ENCODE data around the gene PLAAT2. TPM values are rescaled to one million over a fixed set of nuclear protein-coding genes. Genes with fewer than 3 reads are reported as not detected.

Gene PLAAT2
- total and polyA plus RNA-seq, 10 of the 15 experiments (the other 5 are each of a cell fraction or from before 2014, with no cell fraction given) = 4.6 to 25.9 (median 8.6) TPM

DNA sequence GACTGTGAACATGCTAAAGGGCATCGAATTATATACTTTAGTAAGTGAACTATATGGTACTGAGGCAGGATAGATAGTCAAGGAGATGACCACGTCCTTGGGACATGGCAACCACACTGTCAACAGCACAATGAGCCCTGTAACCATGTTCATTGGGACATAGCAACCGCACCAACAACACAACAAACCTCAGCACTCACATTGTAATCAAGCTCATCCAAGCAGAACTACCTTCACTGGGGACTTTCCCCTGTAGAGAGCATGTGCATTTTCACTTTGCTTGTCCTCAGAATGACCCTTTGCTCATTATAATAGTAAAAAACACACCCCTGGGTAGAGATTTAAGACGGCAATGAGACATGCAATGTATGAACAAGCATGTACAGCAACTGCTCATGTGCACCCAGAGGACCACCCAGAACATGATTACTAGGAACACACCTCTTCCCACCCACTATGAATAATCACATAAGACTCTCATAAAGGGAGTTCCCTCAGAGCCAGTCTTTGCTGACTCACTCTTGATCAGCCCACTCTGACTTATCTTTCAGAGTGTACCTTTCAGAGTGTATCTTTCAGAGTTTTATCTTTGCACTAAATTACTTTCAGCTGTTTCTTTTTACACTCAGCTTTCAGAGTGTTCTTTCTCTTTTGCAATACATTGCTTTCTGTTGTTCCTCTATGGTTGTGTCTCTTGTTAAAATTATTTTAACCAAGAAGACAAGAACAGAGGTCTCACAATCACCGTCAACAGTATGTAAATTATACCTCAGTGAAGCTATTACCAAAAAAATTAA lies 4.1 kb upstream of the PLAAT2 start (continued):
- TF ChIP-seq HDAC2 (IDR thresholded peaks at IDR 0.05) (no peak), BRCA1 (IDR thresholded peaks at IDR 0.05; ENCODE audit: low read depth, low read length) (no peak), HCFC1 (IDR thresholded peaks at IDR 0.05; ENCODE audit: low read length) (no peak), EGR1 (IDR thresholded peaks at IDR 0.05; ENCODE audit: borderline replicate concordance in 1 of 2, low read depth in 2 of 2, low read length in 2 of 2) (no peak), RAD21 (IDR thresholded peaks at IDR 0.05; ENCODE audit: insufficient read depth, low read depth, low read length) (no peak), ZNF384 (IDR thresholded peaks at IDR 0.05; ENCODE audit: borderline replicate concordance, low read depth, low read length) (no peak), SPI1 (IDR thresholded peaks at IDR 0.05; ENCODE audit: borderline replicate concordance, insufficient read depth, low read depth, low read length) (no peak), TCF12 (IDR thresholded peaks at IDR 0.05; ENCODE audit: low read depth, low read length) (0 out of 2 replicates have a peak, but pooled peaks have one; percentile 37), FOXK2 (IDR thresholded peaks at IDR 0.05) (peak; percentile 91), CREB1 (IDR thresholded peaks at IDR 0.05; ENCODE audit: low read depth) (no peak), WRNIP1 (IDR thresholded peaks at IDR 0.05; ENCODE audit: borderline replicate concordance, low read depth, low read length) (no peak), BHLHE40 (IDR thresholded peaks at IDR 0.05; ENCODE audit: borderline replicate concordance in 1 of 2, low read depth in 2 of 2, low read length in 1 of 2) (peak; percentile 88 to 90), RUNX3 (IDR thresholded peaks at IDR 0.05; ENCODE audit: low read length) (peak; percentile 86), CBFB (IDR thresholded peaks at IDR 0.05; ENCODE audit: low read depth) (peak; percentile 72; the same call in 1 of the 2 replicates), NRF1 (conservative IDR thresholded peaks at IDR 0.05; ENCODE audit: low read depth, low read length) (no peak), BCL11A (IDR thresholded peaks at IDR 0.05; ENCODE audit: low read depth, low read length) (peak; percentile 76), JUNB (IDR thresholded peaks at IDR 0.05) (peak; percentile 71), IKZF2 (IDR thresholded peaks at IDR 0.05) (peak; percentile 78 to 79), BMI1 (IDR thresholded peaks at IDR 0.05; ENCODE audit: borderline replicate concordance) (peak; percentile 91), PAX8 (IDR thresholded peaks at IDR 0.05) (peak; percentile 88), NR2F1 (conservative IDR thresholded peaks at IDR 0.05) (no peak), JUND (IDR thresholded peaks at IDR 0.05; ENCODE audit: low read depth, low read length) (0 out of 2 replicates have a peak, but pooled peaks have one; percentile 28), POLR2AphosphoS5 (IDR thresholded peaks at IDR 0.05; ENCODE audit: low read length) (peak; percentile 58), ZNF217 (IDR thresholded peaks at IDR 0.05) (no peak), SMAD1 (IDR thresholded peaks at IDR 0.05; ENCODE audit: low read depth, partially characterized antibody) (peak; percentile 94)
- TF ChIP-seq, protein P1, sequence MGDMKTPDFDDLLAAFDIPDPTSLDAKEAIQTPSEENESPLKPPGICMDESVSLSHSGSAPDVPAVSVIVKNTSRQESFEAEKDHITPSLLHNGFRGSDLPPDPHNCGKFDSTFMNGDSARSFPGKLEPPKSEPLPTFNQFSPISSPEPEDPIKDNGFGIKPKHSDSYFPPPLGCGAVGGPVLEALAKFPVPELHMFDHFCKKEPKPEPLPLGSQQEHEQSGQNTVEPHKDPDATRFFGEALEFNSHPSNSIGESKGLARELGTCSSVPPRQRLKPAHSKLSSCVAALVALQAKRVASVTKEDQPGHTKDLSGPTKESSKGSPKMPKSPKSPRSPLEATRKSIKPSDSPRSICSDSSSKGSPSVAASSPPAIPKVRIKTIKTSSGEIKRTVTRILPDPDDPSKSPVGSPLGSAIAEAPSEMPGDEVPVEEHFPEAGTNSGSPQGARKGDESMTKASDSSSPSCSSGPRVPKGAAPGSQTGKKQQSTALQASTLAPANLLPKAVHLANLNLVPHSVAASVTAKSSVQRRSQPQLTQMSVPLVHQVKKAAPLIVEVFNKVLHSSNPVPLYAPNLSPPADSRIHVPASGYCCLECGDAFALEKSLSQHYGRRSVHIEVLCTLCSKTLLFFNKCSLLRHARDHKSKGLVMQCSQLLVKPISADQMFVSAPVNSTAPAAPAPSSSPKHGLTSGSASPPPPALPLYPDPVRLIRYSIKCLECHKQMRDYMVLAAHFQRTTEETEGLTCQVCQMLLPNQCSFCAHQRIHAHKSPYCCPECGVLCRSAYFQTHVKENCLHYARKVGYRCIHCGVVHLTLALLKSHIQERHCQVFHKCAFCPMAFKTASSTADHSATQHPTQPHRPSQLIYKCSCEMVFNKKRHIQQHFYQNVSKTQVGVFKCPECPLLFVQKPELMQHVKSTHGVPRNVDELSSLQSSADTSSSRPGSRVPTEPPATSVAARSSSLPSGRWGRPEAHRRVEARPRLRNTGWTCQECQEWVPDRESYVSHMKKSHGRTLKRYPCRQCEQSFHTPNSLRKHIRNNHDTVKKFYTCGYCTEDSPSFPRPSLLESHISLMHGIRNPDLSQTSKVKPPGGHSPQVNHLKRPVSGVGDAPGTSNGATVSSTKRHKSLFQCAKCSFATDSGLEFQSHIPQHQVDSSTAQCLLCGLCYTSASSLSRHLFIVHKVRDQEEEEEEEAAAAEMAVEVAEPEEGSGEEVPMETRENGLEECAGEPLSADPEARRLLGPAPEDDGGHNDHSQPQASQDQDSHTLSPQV (IDR thresholded peaks at IDR 0.05) = no peak
- TF ChIP-seq, protein P2, sequence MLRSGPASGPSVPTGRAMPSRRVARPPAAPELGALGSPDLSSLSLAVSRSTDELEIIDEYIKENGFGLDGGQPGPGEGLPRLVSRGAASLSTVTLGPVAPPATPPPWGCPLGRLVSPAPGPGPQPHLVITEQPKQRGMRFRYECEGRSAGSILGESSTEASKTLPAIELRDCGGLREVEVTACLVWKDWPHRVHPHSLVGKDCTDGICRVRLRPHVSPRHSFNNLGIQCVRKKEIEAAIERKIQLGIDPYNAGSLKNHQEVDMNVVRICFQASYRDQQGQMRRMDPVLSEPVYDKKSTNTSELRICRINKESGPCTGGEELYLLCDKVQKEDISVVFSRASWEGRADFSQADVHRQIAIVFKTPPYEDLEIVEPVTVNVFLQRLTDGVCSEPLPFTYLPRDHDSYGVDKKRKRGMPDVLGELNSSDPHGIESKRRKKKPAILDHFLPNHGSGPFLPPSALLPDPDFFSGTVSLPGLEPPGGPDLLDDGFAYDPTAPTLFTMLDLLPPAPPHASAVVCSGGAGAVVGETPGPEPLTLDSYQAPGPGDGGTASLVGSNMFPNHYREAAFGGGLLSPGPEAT (IDR thresholded peaks at IDR 0.05; ENCODE audit: low read depth) = peak; percentile 96

Data from GM12878 (cell line).